HepG2 (cell line): ENCODE results near the gene CLDN7. TPM values are rescaled to one million over a fixed set of nuclear protein-coding genes. Genes with fewer than 3 reads are reported as not detected.

ENCODE experiments used
- ATAC-seq: fragments of 200-7000 bp; cut with Tn5 transposase; 3 replicates; pipeline ENCODE4 v1.9.1; 2020; ENCODE audit warnings: mild to moderate bottlenecking, moderate library complexity
- BruUV-seq: library from RNA; stranded (reverse); fragments of 400-500 nt; replicated peaks from 2 replicates; lab custom pipeline; 2021; lab: Mats Ljungman, UMichigan
- CTCF ChIA-PET: fragments of 300-600 bp; formaldehyde crosslinking; extraction: SDS; loops from one replicate; lab custom pipeline; 2021; ENCODE audit warnings: low total read pairs, inconsistent platforms, low intra/inter-chr PET ratio; lab: Yijun Ruan, JAX
- POLR2A ChIA-PET: fragments of 350-600 bp; sonication (Branson Sonifier 250); formaldehyde crosslinking; loops from one replicate; lab custom pipeline; 2020; ENCODE audit warnings: antibody characterized with exemption, inconsistent platforms; lab: Yijun Ruan, JAX
- DNase-seq: peaks from one replicate; pipeline ENCODE4 v3.0.0-alpha.2; 2015; ENCODE audit warnings: low spot score
- FAIRE-seq: peaks from 3 replicates; lab custom pipeline; 2011; peaks lifted over from hg19 to GRCh38; lab: Jason Lieb, UNC
- H2AFZ ChIP-seq: one replicate; pipeline ENCODE4 v1.6.1; 2011; ENCODE audit warnings: low read length, inconsistent platforms
- H3K27ac ChIP-seq: fragments of 300-600 bp; 3 replicates; pipeline ENCODE4 v1.8.0; 2011; ENCODE audit warnings: mixed run types, mild to moderate bottlenecking, mixed read lengths, low read length, inconsistent platforms; ENCODE audit not compliant: insufficient read depth; ENCODE audit errors: extremely low read length
- H3K27me3 ChIP-seq, 2 experiments: fragments of 200-600 bp in 1 of 2; 2 replicates in 1 of 2; 3 replicates in 1 of 2; pipeline versions ENCODE4 v1.6.0 to v1.8.0; 2011; ENCODE audit warnings: low read length in 2 of 2, mild to moderate bottlenecking in 2 of 2, moderate library complexity in 2 of 2, inconsistent platforms in 1 of 2; ENCODE audit not compliant: insufficient read depth in 2 of 2, control insufficient read depth in 1 of 2
- H3K36me3 ChIP-seq, 2 experiments: fragments of 200-600 bp in 1 of 2; replicated peaks in 1 of 2; 2 replicates in 1 of 2; 3 replicates in 1 of 2; pipeline versions ENCODE4 v1.5.1 to v1.8.0; 2011; ENCODE audit warnings: low read length in 2 of 2, inconsistent platforms in 1 of 2; ENCODE audit not compliant: insufficient read depth in 2 of 2, control insufficient read depth in 1 of 2
- H3K4me1 ChIP-seq: 2 replicates; pipeline ENCODE4 v1.5.1; 2012; ENCODE audit warnings: low read length, inconsistent platforms; ENCODE audit not compliant: insufficient read depth
- H3K4me2 ChIP-seq: 2 replicates; pipeline ENCODE4 v1.6.0; 2011; ENCODE audit warnings: low read depth, low read length, inconsistent platforms
- H3K4me3 ChIP-seq, 3 experiments: fragments of 200-600 bp in 1 of 3; sonication (generic), shearing (Covaris generic) in 1 of 3; replicated peaks in 1 of 3; 2 replicates each; pipeline ENCODE4 v1.5.1; 2011 to 2016; ENCODE audit warnings: low read length in 3 of 3, inconsistent platforms in 2 of 3, low read depth in 2 of 3, mild to moderate bottlenecking in 2 of 3, control low read depth in 1 of 3, mixed read lengths in 1 of 3; ENCODE audit not compliant: insufficient read depth in 1 of 3
- H3K79me2 ChIP-seq: one replicate; pipeline ENCODE4 v1.6.1; 2011; ENCODE audit warnings: low read length, inconsistent platforms; ENCODE audit not compliant: insufficient read depth
- H3K9ac ChIP-seq: 2 replicates; pipeline ENCODE4 v1.6.0; 2011; ENCODE audit warnings: mild to moderate bottlenecking, low read depth, low read length, inconsistent platforms; ENCODE audit not compliant: insufficient read depth
- H3K9me3 ChIP-seq: 2 replicates; pipeline ENCODE4 v1.5.1; 2012; ENCODE audit warnings: mild to moderate bottlenecking, low read length
- H4K20me1 ChIP-seq: 2 replicates; pipeline ENCODE4 v1.6.0; 2011; ENCODE audit warnings: inconsistent platforms, mild to moderate bottlenecking, low read length, moderate library complexity; ENCODE audit not compliant: insufficient read depth
- GLI4 ChIP-seq: sonication (generic); formaldehyde crosslinking; IDR thresholded peaks from 2 replicates; pipeline ENCODE4 v1.5.1; 2020; ENCODE audit warnings: missing genetic modification reagents, mild to moderate bottlenecking, moderate library complexity, borderline replicate concordance
- KDM5B ChIP-seq: sonication (generic); formaldehyde crosslinking; IDR thresholded peaks from 2 replicates; pipeline ENCODE4 v1.4.0; 2020; ENCODE audit warnings: missing genetic modification reagents, mild to moderate bottlenecking, borderline replicate concordance
- NR2F1 ChIP-seq, 2 experiments: fragments of 450-650 bp in 1 of 2; formaldehyde crosslinking in 1 of 2; IDR thresholded peaks; 2 replicates each; pipeline versions ENCODE4 v1.5.0 to v1.6.1; 2016 to 2020; ENCODE audit warnings: mild to moderate bottlenecking in 1 of 2, missing compliant biosample characterization in 1 of 2, missing genetic modification reagents in 1 of 2, moderate library complexity in 1 of 2
- ZBTB3 ChIP-seq: sonication (generic); formaldehyde crosslinking; IDR thresholded peaks from 2 replicates; pipeline ENCODE4 v1.4.0; 2020; ENCODE audit warnings: low read depth, mild to moderate bottlenecking, moderate library complexity, missing genetic modification reagents, borderline replicate concordance
- ZNF205 ChIP-seq: IDR thresholded peaks from 2 replicates; pipeline ENCODE4 v1.6.1; 2018; ENCODE audit warnings: missing biosample characterization, missing genetic modification reagents
- ZNF292 ChIP-seq: sonication (generic); formaldehyde crosslinking; IDR thresholded peaks from 2 replicates; pipeline ENCODE4 v1.8.1; 2022; ENCODE audit warnings: mild to moderate bottlenecking, low read depth, missing genetic modification reagents, borderline replicate concordance
- ZNF766 ChIP-seq: sonication (generic); formaldehyde crosslinking; IDR thresholded peaks from 2 replicates; pipeline ENCODE4 v1.5.0; 2020; ENCODE audit warnings: missing genetic modification reagents, borderline replicate concordance
- WGBS: methylation state at CpG from one replicate; pipeline ENCODE4 v1.1.6; 2017; ENCODE audit warnings: low lambda C conversion rate; 5-methylcytosine and 5-hydroxymethylcytosine counted together
- in situ Hi-C: cut with HindIII; loops from 2 replicates; pipeline ENCODE4 v1.10.0; 2017; ENCODE audit warnings: low pct_unique_long_range_greater_than_20kb; ENCODE audit not compliant: extremely low pct_ligation_motif_present
- intact Hi-C: fragments of 100-400 bp; cut with micrococcal nuclease; formaldehyde crosslinking; loops from one replicate; pipeline ENCODE4 v1.10.0; 2022; ENCODE audit not compliant: unreplicated experiment
- polyA plus RNA-seq, 8 experiments: library from polyadenylated mRNA; depleted of rRNA in 3 of 8; stranded (reverse) in 7 of 8; unstranded in 1 of 8; fragments of >200 nt; fragmentation: Illumina TruSeq in 4 of 8; extraction: Trizol in 4 of 8; gene quantifications; 2 replicates each; pipeline versions ENCODE4 v1.2.1 to v1.2.3, GENCODE V29; 2011 to 2016; ENCODE audit warnings: low read depth in 4 of 8, missing spikeins in 1 of 8, mixed read lengths in 1 of 8; ENCODE audit not compliant: insufficient read depth in 1 of 8
- total RNA-seq, 5 experiments: library from RNA; depleted of rRNA; stranded (reverse); fragments of >200 nt; fragmentation: Illumina TruSeq; extraction: Trizol; gene quantifications; 2 replicates each; pipeline ENCODE4 v1.2.3, GENCODE V29; 2016; ENCODE audit warnings: low read depth in 1 of 5

The CLDN7 gene
- total and polyA plus RNA-seq, 2 of the 13 experiments (the other 11 are each of a cell fraction or from before 2014, with no cell fraction given): not detected

GRCh38 chr17:7253082-7253481, 9.2 kb downstream of the CLDN7 start:
- Histone ChIP-seq H3K4me2 (peak overlapping the region; percentile 91), H3K79me2 (peaks cover 44% of the 10 kb centered on the region), H3K4me3 (peak overlapping the region; percentile 78 to 95 (median 87)), H3K36me3 (peaks cover 8 to 13% of the 10 kb centered on the region in 2 experiments; a peak in 4 of 5 replicates), H2AFZ (no peak overlapping the region), H3K9me3 (no peaks in the 10 kb centered on the region), H3K4me1 (peaks cover 49% of the 10 kb centered on the region), H4K20me1 (no peaks in the 10 kb centered on the region), H3K27ac (peak overlapping the region; percentile 99), H3K9ac (peak overlapping the region; percentile 96), H3K27me3 (peaks cover 0 to 2% of the 10 kb centered on the region in 2 experiments; a peak in 1 of 5 replicates)
- BruUV-seq: no TSS peak
- FAIRE-seq (no peak), DNase-seq (no peak), ATAC-seq (no peak)
- intact Hi-C loops (no loop called here), in situ Hi-C loops (no loop called here)
- ChIA-PET POLR2A (no interaction called here), CTCF (interaction anchor here (1.5 kb wide), 1 partner anchor 43 kb away, joined by 4 read pairs; no protein-coding TSS in a partner anchor)
- TF ChIP-seq ZNF766 (CRISPR knock-in tag): 0 out of 2 replicates have a peak, but pooled peaks have one; percentile 2
- no peak for TF ChIP-seq NR2F1 (CRISPR knock-in tag; IDR thresholded peaks at IDR 0.05)
- peak; percentile 51; the same call in 1 of the 2 replicates for TF ChIP-seq ZNF205 (CRISPR knock-in tag)
- no peak for TF ChIP-seq ZBTB3
- TF ChIP-seq ZNF292 (CRISPR knock-in tag): no peak
- 0 out of 2 replicates have a peak, but pooled peaks have one; percentile 5 for TF ChIP-seq GLI4 (CRISPR knock-in tag)
- no peak for TF ChIP-seq KDM5B (CRISPR knock-in tag)
- WGBS: 41% methylated on average over 5 of the region's 5 CpGs
